NCI-H128 (cell line): ENCODE data around the gene HS3ST6.
"Not testable (repeated sequence)": the region's sequence is repeated elsewhere in the genome, so short reads cannot be mapped to it uniquely, and the experiment has no call there.

Source experiments
- DNase-seq: peaks from one replicate; lab custom pipeline; 2025; ENCODE audit not compliant: unreplicated experiment; lab: John Stamatoyannopoulos, UW

Gene HS3ST6

DNA sequence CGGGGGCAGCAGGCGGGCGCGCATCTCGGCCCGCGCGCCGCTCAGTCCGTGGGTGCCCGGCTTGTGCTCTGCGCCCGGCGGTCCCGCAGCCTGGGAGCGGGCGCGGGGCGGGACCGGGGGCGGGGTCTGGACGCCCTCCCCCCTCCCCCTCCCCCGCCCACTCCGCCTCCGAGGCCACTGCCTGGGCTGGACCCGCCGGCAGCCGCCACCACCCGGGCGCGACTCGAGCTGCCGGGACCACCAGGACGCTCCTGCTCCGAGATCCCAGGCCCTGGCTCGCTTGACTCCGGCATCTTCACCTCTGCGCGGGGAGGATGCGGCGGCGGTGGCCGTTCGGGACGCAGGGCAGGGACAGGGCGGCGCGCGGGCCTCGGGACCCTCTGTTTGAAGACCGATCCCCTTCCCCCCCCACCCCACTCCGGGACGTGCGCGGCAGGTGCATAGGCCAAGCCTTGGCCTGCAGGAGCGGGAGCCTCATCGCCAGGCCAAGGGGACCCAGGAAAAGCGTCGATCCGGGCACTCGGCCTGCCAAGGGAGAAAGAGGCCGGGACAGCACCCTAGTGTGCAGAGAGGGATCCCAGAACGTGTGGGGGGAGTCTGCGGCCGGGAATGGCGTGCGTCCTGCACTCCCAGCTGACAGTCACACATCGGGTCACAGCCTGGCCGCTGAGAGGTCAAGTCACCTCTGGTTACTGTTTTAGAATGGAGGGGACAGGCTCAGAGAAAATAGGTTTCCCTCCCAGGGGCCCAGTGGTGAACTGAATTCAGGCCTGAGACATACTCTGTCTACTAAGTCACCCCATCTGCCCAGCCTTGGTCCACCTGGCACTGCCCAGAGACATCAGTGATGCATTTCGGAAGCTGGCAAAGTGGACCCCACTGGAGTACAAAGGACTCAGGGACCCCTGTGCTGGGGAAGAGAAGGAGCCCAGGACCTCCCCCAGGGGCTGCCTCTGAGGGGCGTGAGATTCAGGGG is at the start of gene HS3ST6:
Gene HS3ST6, minus strand, starts transcription at position 65 of the 976 bp plus-strand sequence. CDS start 92 bp downstream, outside the sequence.
- DNase-seq = no peak

DNA sequence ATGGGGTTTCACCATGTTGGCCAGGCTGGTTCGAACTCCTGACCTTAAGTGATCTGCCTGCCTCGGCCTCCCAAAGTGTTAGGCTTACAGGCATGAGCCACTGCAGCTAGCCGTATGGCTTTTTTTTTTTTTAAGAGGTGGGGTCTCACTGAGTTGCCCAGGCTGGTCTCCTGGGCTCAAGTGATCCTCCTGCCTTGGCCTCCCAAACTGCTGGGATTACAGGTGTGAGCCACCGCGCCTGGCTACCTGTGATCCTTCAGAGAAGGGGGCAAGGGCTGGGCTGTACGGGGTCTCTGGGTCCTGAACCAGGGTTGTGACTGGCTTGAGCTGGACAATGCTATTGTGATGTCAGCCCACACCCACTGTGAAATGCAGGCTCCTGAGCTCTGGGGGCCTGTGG is 48.2 kb upstream of the HS3ST6 start, which contains the start of gene RNF151:
Gene RNF151, plus strand, starts transcription at position 397 of the 400 bp plus-strand sequence. CDS start 26 bp downstream, outside the sequence.
- no peak for DNase-seq

DNA sequence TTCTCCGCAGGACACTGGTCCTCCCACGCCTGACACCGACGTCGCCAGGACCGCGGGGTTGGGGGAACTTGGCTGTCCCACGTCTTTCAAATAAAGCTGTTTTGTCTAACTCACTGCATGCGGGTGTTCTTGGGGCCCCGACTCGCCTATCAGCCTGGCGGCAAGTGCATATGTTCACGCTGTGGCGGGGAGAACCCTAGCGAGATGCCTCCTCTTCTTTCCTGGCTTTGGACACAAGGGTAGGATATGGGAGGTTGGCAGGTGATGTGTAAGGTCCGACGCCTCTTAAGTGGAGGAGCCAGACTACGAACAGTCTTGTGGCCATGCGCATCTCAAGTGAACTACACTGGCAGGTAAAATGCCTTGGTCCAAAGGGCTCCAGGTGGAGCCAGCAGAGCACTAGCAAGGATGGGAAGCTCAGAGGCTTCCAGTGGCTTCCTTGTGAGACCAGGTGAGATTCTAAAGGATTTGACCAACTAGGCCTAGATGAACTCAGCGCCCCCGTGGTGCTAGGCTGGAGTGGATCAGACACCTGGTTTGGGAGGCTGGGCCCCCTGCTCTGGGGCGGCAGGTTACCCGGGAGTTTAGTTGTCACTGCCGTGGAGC is 47.3 kb upstream of the HS3ST6 start:
- no peak for DNase-seq

DNA sequence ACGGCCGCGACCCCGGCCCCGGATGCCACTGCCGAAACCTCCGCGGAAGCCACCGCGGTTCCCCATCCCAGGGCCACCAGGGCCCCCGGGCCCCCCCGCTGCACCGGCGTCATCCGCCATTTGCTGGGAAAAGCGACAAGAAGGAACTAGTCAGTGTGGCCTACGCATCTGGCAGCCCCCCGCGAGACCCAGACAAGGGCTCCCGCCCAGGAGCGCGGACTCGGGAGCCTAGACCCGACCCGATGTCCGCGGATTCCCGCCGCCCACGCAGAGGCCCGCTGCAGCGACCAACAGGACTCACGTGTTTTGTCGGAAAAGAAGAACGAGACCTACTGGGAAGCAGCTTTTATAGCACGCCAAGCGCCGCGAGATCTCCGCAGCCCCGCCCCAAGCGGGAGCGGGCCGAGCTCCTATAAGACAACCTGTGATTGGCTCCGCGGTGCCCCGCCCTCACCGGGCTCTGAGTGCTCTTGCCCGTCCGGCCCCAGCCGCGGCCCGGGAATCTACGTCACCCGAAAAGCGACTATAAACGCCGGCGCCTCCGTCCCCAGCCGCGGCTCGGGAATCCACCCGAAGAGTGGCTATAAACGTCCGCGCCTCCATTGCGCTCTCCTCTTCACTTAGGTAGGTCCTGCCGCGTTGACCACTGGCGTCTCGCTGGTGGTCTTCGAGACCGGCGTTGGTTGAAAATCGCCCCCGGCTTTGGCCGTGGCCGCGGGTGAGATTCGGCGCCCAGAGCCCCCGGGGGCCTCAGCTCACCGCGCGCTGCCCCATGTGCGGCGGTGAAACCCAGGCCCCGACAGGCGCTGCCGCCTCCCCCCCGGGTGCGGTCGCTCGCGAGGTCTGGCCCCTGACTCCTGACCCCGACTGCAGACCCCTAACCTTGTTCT is 46.5 kb upstream of the HS3ST6 start, which contains the start of gene RPS2:
Gene RPS2, minus strand, starts transcription at position 321 of the 890 bp plus-strand sequence. Its CDS starts 201 bp downstream, at position 120.
- peak; percentile 90 for DNase-seq

DNA sequence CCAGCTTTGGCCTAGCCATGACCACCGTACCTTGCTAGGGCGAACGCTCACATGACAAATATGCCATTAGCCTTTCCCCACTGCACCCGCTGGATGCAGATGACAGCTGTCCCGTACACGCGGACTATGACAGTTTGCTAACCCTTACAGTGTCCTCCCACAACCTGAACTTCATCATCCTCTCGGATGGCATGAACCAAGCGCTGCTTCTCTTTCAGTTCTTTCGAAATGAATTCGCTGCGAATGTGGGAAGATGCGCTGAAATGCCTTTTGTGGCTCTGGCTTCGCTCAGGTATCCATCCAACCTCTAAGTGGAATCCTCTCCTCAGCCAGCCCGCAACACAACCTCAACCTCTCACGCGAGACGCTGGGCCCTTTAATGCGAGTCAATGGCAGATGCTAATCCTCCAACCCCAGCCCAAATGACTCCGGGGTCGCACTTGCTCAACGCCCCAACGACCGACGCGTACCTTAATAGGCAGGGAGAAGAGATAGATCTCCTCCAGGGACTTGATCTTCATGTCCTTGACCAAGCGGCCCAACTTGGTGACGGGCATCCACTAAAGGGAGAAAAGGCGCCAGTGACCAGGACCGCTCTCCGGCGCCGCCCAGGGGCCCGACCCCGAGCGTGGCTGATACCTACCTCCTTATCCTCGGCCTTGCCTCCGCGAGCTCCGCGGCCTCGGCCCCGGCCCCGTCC is 45.7 kb upstream of the HS3ST6 start:
- DNase-seq = no peak

DNA sequence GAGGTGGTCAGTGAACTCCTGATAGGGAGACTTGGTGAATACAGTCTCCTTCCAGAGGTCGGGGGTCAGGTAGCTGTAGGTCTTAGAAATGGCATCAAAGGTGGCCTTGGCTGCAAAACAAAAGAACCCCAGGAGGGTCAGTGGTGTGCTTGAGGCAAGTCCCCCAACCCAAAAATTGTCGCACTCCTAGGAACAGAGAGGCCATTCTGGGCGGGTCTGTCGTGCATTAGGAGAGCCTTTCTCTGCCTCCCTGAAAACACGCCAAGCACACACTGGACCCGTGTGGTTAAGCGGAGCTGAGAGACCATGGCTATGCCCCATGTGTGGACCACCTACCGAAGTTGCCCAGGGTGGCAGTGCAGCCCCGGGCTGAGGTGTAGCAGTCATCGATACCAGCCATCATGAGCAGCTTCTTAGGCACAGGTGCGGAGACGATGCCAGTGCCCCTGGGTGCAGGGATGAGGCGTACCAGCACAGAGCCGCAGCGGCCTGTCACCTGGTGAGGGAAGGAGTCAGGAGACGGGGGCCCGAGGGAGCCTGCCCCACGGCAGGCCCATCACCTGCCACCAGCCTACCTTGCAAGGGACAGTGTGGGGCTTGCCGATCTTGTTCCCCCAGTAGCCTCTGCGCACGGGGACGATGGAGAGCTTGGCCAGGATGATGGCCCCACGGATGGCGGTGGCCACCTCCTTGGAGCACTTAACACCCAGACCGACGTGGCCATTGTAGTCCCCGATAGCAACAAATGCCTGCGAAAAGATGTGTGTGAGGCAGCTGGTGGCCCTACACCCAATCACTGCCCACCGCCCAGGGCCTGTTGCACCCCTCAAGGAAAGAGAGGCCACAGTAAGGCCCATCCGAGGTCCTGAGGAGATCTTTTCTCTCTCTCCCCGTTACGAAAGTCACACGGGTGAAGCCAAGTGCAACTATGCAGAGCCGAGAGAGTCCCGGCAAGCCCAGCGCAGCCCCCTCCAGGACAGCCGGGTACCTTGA is 44.2 kb upstream of the HS3ST6 start:
- DNase-seq = not testable (repeated sequence)

DNA sequence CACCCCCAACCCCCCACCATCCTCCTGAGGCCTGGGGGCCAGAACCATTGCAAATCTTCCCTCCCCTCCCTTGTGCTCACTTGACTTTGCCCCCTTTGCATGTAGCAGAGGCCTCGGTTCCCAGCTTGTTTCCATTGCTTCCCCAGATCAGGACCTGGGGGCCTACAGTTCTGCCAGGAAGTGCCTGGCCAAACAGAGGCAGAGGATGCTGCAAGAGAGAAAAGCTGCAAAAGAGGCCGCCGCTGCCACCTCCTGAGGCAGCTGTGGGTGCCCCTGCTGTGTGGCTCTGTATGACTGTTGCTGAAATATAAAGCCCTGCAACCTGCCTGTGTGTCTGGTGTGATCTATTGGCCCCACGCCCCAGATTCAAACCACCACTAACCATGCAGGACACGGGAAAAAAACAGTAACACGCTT is 43.4 kb upstream of the HS3ST6 start:
- no peak for DNase-seq

DNA sequence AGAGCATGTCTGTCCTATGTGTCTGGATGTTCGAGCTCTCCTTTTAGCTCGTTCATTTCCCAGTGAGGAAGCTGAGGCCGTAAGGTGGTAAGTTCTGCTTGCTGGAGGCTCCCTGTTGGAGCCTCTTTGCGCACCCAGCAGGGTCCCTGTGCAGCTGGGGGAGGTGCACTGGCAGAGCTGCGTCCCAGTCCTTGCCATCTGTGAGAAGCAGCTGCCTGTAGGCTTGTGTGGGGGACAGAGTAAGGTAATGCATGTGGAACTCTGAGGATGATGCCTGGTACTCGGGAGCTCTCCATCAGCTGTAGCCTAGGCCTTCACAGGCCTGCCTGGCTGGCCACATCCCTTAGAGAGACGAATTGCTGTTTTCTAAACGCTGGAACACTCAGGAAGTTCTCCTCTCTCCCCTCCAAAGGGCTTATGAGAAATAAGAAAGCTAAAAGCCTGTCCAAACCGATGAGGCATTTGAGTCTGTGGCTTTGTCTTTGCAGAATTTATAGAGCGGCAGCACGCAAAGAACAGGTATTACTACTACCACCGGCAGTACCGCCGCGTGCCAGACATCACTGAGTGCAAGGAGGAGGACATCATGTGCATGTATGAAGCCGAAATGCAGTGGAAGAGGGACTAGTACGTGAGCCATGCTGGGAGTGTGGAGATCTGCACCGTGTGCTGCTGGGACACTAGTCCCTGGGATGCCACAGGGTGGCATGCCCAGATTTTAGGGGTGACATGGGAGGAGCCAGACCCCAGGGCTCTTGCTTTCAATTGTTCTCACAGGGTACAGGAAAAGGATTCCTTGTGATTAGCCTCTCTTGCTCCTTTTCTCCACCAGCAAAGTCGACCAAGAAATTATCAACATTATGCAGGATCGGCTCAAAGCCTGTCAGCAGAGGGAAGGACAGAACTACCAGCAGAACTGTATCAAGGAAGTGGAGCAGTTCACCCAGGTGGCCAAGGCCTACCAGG is 42.7 kb upstream of the HS3ST6 start:
- no peak for DNase-seq

DNA sequence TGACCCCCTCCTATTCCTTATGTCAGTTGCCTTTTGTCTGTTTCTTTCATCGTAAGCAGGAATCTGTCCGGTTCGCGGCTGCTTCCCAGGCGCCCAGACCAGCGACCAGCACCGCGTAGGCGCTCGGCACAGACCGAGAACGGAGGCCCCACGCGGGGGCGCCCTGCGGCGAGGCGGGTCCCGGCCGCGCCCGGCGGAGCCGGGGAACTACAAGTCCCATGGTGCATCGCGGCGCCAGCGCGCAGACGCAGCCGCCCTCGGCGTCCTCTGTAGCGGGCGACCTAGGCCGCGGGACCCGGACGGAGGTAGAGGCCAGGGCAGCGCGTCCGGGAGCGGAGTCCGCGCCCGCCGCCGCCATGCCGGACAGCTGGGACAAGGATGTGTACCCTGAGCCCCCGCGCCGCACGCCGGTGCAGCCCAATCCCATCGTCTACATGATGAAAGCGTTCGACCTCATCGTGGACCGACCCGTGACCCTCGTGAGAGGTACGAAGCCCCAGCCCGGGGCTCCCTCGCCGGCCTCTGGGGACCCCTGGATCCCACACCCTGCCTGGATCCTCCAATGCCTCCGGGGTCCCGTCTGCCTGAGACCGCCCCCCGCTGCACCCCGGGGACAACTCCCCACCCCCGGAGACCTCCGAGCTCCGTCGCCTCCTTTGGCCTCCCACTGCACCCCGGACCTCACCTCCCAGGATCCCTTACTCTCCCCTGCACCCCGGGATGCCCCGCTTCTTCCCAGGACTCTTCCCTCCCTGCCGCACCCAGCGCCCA is 41.2 kb upstream of the HS3ST6 start, which contains the start of gene NDUFB10:
Gene NDUFB10, plus strand, starts transcription at position 270 of the 771 bp plus-strand sequence. Its CDS starts 87 bp downstream, at position 357.
- DNase-seq = peak; percentile 11

DNA sequence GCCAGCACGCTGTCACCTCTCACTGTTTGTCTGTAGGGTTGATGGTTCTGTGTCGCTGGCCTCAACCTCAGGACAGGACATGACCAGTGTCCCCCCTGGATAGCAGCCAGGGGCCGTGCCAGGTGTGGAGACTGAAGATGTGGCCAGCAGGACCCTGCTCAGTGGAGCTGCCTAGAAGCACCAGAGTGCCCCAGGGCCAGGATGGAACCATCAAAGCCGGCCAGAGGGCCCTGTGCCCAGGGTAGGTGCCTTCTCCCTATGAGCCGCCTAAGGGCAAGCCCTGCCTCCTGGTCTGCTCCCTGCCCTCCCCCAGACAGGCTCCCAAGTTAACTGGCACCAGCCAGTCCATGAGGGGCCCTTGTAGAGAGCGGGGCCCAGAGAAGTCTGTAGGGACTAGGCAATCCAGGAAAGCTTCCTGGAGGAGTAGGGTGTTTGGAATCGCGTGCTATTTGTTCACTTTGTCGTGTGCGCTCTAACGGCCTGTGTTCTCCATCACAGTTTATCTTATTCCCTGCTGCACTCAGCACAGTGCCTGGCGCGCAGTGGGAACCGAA is 40.6 kb upstream of the HS3ST6 start:
- no peak for DNase-seq

DNA sequence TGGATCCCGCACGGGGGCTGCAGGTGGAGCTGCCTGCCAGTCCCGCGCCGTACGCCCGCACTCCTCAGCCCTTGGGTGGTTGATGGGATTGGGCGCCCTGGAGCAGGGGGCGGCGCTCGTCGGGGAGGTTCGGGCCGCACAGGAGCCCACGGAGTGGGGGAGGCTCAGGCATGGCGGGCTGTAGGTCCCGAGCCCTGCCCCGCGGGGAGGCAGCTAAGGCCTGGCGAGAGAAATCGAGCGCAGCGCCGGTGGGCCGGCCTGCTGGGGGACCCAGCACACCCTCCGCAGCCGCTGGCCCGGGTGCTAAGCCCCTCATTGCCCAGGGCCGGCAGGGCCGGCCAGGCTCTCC is 39.9 kb upstream of the HS3ST6 start:
- not testable (repeated sequence) for DNase-seq

DNA sequence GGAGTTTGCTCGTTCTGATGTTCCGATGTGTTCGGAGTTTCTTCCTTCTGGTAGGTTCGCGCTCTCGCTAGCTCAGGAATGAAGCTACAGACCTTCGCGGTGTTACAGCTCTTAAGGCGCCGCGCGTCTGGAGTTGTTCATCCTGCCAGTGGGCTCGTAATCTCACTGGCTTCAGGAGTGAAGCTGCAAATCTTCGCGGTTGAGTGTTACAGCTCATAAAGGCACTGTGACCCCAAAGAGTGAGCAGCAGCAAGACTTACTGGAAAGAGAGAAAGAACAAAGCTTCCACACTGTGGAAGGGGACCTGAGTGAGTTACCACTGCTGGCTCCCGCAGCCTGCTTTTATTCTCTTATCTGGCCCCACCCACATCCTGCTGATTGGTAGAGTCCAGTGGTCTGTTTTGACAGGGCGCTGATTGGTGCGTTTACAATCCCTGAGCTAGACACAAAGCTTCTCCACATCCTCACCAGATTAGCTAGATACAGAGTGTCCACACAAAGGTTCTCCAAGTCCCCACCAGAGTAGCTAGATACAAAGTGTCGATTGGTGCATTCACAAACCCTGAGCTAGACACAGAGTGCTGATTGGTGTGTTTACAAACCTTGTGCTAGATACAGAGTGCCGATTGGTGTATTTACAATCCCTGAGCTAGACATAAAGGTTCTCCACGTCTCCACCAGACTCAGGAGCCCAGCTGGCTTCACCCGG is 39.4 kb upstream of the HS3ST6 start:
- not testable (repeated sequence) for DNase-seq

DNA sequence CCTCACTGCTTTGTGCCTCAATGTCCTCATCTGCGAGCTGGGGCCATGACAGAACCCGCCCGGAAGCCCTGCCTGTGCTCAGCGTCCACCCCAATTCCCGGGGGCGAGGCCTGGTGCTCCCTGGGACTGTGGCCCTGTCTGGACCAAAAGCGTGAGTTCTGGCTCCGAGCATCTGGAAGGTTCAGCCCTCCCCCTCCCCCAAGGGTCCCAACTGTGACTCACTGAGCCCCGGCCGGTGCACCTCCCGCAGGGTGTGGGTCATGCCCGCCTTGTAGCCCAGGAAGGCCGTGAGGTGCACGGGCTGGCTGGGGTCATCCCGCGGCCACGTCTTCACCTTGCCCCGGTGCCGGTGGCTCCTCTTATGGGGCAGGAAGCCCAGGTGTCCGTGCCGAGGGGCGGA is 35.5 kb upstream of the HS3ST6 start:
- no peak for DNase-seq

DNA sequence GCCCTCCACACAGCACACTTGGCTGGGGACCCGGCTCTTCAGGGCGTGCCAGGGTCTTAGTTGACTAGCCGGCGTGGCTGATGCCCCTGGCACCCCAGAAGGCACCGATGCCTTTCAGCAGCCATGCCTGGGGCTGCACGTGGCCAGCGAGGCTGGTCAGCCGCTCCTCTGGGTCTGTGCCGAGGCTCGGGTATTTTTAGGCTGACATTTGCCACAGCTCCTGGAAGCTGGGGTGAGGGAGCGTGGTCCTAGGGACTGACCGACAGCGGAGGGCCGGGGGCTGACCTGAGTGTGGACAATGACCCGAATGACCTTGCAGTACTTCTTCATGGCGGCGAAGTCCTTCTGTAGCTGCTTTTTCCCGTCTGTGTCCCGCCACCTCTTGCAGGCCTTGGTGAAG is 32.3 kb upstream of the HS3ST6 start:
- DNase-seq = no peak

DNA sequence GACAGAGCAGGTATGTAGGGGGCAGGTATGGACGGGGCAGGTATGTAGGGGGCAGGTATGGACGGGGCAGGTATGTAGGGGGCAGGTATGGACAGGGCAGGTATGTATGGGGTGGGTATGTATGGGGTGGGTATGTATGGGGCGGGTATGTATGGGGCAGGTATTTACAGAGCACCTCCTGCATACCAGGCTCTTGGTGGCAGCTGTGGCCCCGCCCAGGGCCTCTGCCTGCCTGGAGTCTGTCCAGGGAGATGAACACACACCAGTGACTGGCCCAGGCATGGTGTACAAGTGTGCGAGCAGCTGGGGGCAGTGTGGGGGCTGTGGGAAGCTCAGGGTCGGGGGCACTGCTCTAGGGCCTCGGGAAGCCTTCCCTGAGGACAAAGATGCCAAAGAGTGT is 31.8 kb upstream of the HS3ST6 start:
- no peak for DNase-seq

DNA sequence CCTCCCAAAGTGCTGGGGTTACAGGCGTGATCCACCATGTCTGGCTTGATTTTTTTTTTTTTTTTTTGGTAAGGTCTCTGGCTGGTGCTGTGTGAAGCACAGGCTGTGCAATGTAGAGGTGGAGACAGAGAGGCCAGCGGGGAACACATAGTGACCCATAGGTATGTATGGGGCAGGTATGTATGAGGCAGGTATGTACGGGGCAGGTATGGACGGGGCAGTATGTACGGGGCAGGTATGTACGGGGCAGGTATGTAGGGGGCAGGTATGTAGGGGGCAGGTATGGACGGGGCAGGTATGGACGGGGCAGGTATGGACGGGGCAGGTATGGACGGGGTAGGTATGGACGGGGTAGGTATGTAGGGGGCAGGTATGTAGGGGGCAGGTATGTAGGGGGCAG is 31.3 kb upstream of the HS3ST6 start:
- no peak for DNase-seq
